K562 (cell line): ENCODE results near the gene SPNS2. TPM values are rescaled to one million over a fixed set of nuclear protein-coding genes. Genes with fewer than 3 reads are reported as not detected.

ENCODE experiments used
- ATF1 ChIP-seq, 2 experiments: fragments of 450-650 bp in 1 of 2; IDR thresholded peaks; 2 replicates each; pipeline ENCODE4 v1.6.1; 2016; ENCODE audit warnings: missing compliant biosample characterization in 1 of 2, missing genetic modification characterization in 1 of 2
- CBX2 ChIP-seq: fragments of 200-600 bp; sonication (generic); IDR thresholded peaks from one replicate; pipeline ENCODE4 v1.6.1; 2012; ENCODE audit warnings: mild to moderate bottlenecking, low read length, inconsistent platforms; ENCODE audit not compliant: insufficient read depth, poor library complexity, severe bottlenecking
- CCNT2 ChIP-seq: IDR thresholded peaks from 2 replicates; pipeline ENCODE4 v1.6.1; 2011; ENCODE audit warnings: borderline replicate concordance, low read depth, mild to moderate bottlenecking, moderate library complexity, mixed read lengths, low read length; ENCODE audit not compliant: insufficient read length; ENCODE audit errors: extremely low read depth
- CSDE1 ChIP-seq, 2 experiments: fragments of 450-650 bp; IDR thresholded peaks; 2 replicates each; pipeline ENCODE4 v1.6.1; 2016; ENCODE audit warnings: mild to moderate bottlenecking in 1 of 2
- E2F4 ChIP-seq: sonication (generic); formaldehyde crosslinking; IDR thresholded peaks from 2 replicates; pipeline ENCODE4 v1.8.0; 2022; ENCODE audit warnings: mild to moderate bottlenecking, low read depth, missing genetic modification reagents
- ELF1 ChIP-seq: fragments of 200-800 bp; sonication (Bioruptor generic); IDR thresholded peaks from 2 replicates; pipeline ENCODE4 v1.6.1; 2016; ENCODE audit warnings: missing genetic modification characterization, missing compliant biosample characterization
- HCFC1 ChIP-seq: IDR thresholded peaks from 2 replicates; pipeline ENCODE4 v1.6.1; 2012; ENCODE audit warnings: low read depth, low read length, improper control_type of control experiment
- MAZ ChIP-seq, 2 experiments: fragments of 450-650 bp in 1 of 2; sonication (generic) in 1 of 2; formaldehyde crosslinking; IDR thresholded peaks in 1 of 2; conservative IDR thresholded peaks in 1 of 2; 2 replicates each; pipeline versions ENCODE4 v1.4.0 to v1.5.0; 2020; ENCODE audit warnings: mild to moderate bottlenecking in 1 of 2, missing genetic modification reagents in 1 of 2
- MTA3 ChIP-seq: fragments of 450-650 bp; formaldehyde crosslinking; IDR thresholded peaks from 2 replicates; pipeline ENCODE4 v1.6.1; 2017; ENCODE audit warnings: mild to moderate bottlenecking, borderline replicate concordance
- MYC ChIP-seq, 2 experiments: fragments of 250-450 bp in 1 of 2; sonication (Bioruptor Pico) in 1 of 2; IDR thresholded peaks; 2 replicates each; pipeline versions ENCODE4 v1.5.1 to v1.6.1; 2012 to 2021; ENCODE audit warnings: low read depth in 2 of 2, borderline replicate concordance in 1 of 2, improper control_type of control experiment in 1 of 2, low read length in 1 of 2, mild to moderate bottlenecking in 1 of 2, moderate library complexity in 1 of 2
- NR2C2 ChIP-seq, 2 experiments: fragments of 200-800 bp in 1 of 2; sonication (Bioruptor generic) in 1 of 2; sonication (generic) in 1 of 2; formaldehyde crosslinking in 1 of 2; IDR thresholded peaks; 2 replicates each; pipeline versions ENCODE4 v1.6.1 to v1.8.0; 2016 to 2022; ENCODE audit warnings: mild to moderate bottlenecking in 1 of 2, missing compliant biosample characterization in 1 of 2, missing genetic modification characterization in 1 of 2, missing genetic modification reagents in 1 of 2
- RBM14 ChIP-seq: fragments of 200-400 bp; formaldehyde crosslinking; IDR thresholded peaks from 2 replicates; pipeline ENCODE4 v1.6.1; 2018; ENCODE audit warnings: low read depth, mild to moderate bottlenecking, low read length, moderate library complexity, borderline replicate concordance; ENCODE audit not compliant: insufficient read depth
- SOX6 ChIP-seq: fragments of 450-650 bp; IDR thresholded peaks from 2 replicates; pipeline ENCODE4 v1.6.1; 2014; ENCODE audit warnings: mild to moderate bottlenecking
- STAT5B ChIP-seq: fragments of 250-450 bp; sonication (Bioruptor Pico); IDR thresholded peaks from 2 replicates; pipeline ENCODE4 v1.8.0; 2021; ENCODE audit warnings: mild to moderate bottlenecking, inconsistent platforms
- TAF7 ChIP-seq: fragments of 450-650 bp; IDR thresholded peaks from 2 replicates; pipeline ENCODE4 v1.6.1; 2016; ENCODE audit warnings: missing genetic modification characterization, missing compliant biosample characterization
- TCF7L2 ChIP-seq: fragments of 150-350 bp; IDR thresholded peaks from 2 replicates; pipeline ENCODE4 v1.6.1; 2016; ENCODE audit warnings: low read depth, mild to moderate bottlenecking, low read length, moderate library complexity
- USF2 ChIP-seq: sonication (generic); formaldehyde crosslinking; IDR thresholded peaks from 2 replicates; pipeline ENCODE4 v1.5.0; 2020; ENCODE audit warnings: missing genetic modification reagents
- YY1 ChIP-seq, 3 experiments: IDR thresholded peaks; 2 replicates each; pipeline ENCODE4 v1.6.1; 2011; ENCODE audit warnings: low read length in 2 of 3, mild to moderate bottlenecking in 2 of 3, moderate library complexity in 2 of 3, borderline replicate concordance in 1 of 3, control low read depth in 1 of 3, low read depth in 1 of 3; ENCODE audit not compliant: insufficient read depth in 3 of 3, insufficient replicate concordance in 2 of 3, control insufficient read depth in 1 of 3, insufficient read length in 1 of 3; ENCODE audit errors: extremely low read depth in 1 of 3
- ZBTB34 ChIP-seq: fragments of 250-450 bp; sonication (Bioruptor Pico); IDR thresholded peaks from 2 replicates; pipeline ENCODE4 v1.8.0; 2021; ENCODE audit warnings: mild to moderate bottlenecking, moderate library complexity
- ZNF354B ChIP-seq: fragments of 250-450 bp; sonication (Bioruptor Pico); IDR thresholded peaks from 2 replicates; pipeline ENCODE4 v1.4.0; 2020
- ZNF511 ChIP-seq: sonication (generic); formaldehyde crosslinking; IDR thresholded peaks from 2 replicates; pipeline ENCODE4 v1.8.0; 2022; ENCODE audit warnings: mild to moderate bottlenecking, missing genetic modification reagents
- polyA plus RNA-seq, 8 experiments: library from polyadenylated mRNA; depleted of rRNA in 4 of 8; stranded (reverse) in 5 of 8; unstranded in 3 of 8; fragments of >200 nt; fragmentation: Nextera tagmentation in 2 of 8; fragmentation: Illumina TruSeq in 1 of 8; extraction: Ambion mirVana in 2 of 8; extraction: Trizol in 1 of 8; gene quantifications; 2 replicates each; pipeline versions ENCODE4 v1.2.1 to v1.2.3, GENCODE V29; 2011 to 2014; ENCODE audit warnings: inconsistent platforms in 1 of 8, missing spikeins in 1 of 8
- total RNA-seq, 7 experiments: library from RNA; depleted of rRNA in 6 of 7; stranded (reverse); fragments of >200 nt in 6 of 7; fragmentation: Illumina TruSeq in 2 of 7; extraction: Trizol in 2 of 7; gene quantifications; 2 replicates each; pipeline versions ENCODE4 v1.2.1 to v1.2.3, GENCODE V29; 2011 to 2021; ENCODE audit warnings: low replicate concordance in 1 of 7

The SPNS2 gene
- total and polyA plus RNA-seq, 9 of the 15 experiments (the other 6 are each of a cell fraction or from before 2014, with no cell fraction given) = 0.06 TPM; not detected in 8

GRCh38 chr17:4554997-4555799 is 56.5 kb downstream of the SPNS2 start, which contains the start of gene MYBBP1A (continued):
- peak; percentile 55; the same call in 1 of the 2 replicates for TF ChIP-seq ZNF511 (CRISPR knock-in tag)
- TF ChIP-seq RBM14 = no peak
- TF ChIP-seq USF2 = peak; percentile 51
- no peak for TF ChIP-seq ZNF354B (CRISPR knock-in tag)
- no peak for TF ChIP-seq STAT5B (CRISPR knock-in tag)
- TF ChIP-seq YY1 (IDR thresholded peaks at IDR 0.05; ENCODE audit: borderline replicate concordance in 1 of 3, control insufficient read depth in 1 of 3, extremely low read depth in 1 of 3, insufficient read depth in 3 of 3, insufficient read length in 1 of 3, insufficient replicate concordance in 2 of 3, low read depth in 1 of 3, low read length in 2 of 3) = peak in 2 of 3 experiments; percentile 48 to 55
- TF ChIP-seq NR2C2 (CRISPR knock-in tag; IDR thresholded peaks at IDR 0.05) = peak; percentile 87
- TF ChIP-seq NR2C2 (tag; IDR thresholded peaks at IDR 0.05) = peak; percentile 98
- peak; percentile 33 to 83; a peak in 3 of 4 replicates for TF ChIP-seq MAZ (CRISPR knock-in tag; conservative IDR thresholded peaks at IDR 0.05 in 1 of 2, IDR thresholded peaks at IDR 0.05 in 1 of 2)
- peak; percentile 15 for TF ChIP-seq CCNT2
- no peak for TF ChIP-seq CBX2
- no peak for TF ChIP-seq ATF1 (CRISPR knock-in tag; IDR thresholded peaks at IDR 0.05)
- 0 out of 2 replicates have a peak, but pooled peaks have one; percentile 18 for TF ChIP-seq ATF1 (tag; IDR thresholded peaks at IDR 0.05)
- 0 out of 2 replicates have a peak, but pooled peaks have one; percentile 24 for TF ChIP-seq TAF7 (tag)
- TF ChIP-seq MTA3 = 0 out of 2 replicates have a peak, but pooled peaks have one; percentile 41
- TF ChIP-seq ZBTB34 (CRISPR knock-in tag) = no peak
- TF ChIP-seq CSDE1 (IDR thresholded peaks at IDR 0.05) = no peak
- TF ChIP-seq TCF7L2 = no peak
- peak; percentile 92 for TF ChIP-seq MYC (IDR thresholded peaks at IDR 0.05; ENCODE audit: low read depth, low read length)
- peak; percentile 66; the same call in 1 of the 2 replicates for TF ChIP-seq MYC (CRISPR knock-in tag; IDR thresholded peaks at IDR 0.05; ENCODE audit: borderline replicate concordance, low read depth)
- TF ChIP-seq E2F4 (CRISPR knock-in tag) = no peak
- TF ChIP-seq ELF1 = peak; percentile 86
- 0 out of 2 replicates have a peak, but pooled peaks have one; percentile 20 for TF ChIP-seq SOX6
- peak; percentile 52 for TF ChIP-seq HCFC1
